ENCODE data around the gene ZFP91.
A peak's percentile ranks its signal among the peaks of the same experiment; 100 is the strongest.
"Not testable (repeated sequence)": the region's sequence is repeated elsewhere in the genome, so short reads cannot be mapped to it uniquely, and the experiment has no call there.

Gene ZFP91

GRCh38 chr11:58578635-58579191, at the start of gene ZFP91:
ZFP91 (plus strand) TSS chr11:58579063; CDS start chr11:58579282, 219 bp downstream.
- peak; percentile 85 for DNase-seq (ENCODE audit: low read depth)

- no peak for DNase-seq (ENCODE audit: low read depth)
These were observed 48.6 kb upstream of the ZFP91 start for GRCh38 chr11:58530236-58530635.

GRCh38 chr11:58531865-58532341, 47.0 kb upstream of the ZFP91 start:
- no peak for DNase-seq (ENCODE audit: low read depth)

- no peak for DNase-seq (ENCODE audit: low read depth)
These were observed 32.0 kb upstream of the ZFP91 start for GRCh38 chr11:58546841-58547240.

GRCh38 chr11:58549644-58550043, 29.2 kb upstream of the ZFP91 start:
- DNase-seq (ENCODE audit: low read depth): no peak

GRCh38 chr11:58560842-58561241, 18.0 kb upstream of the ZFP91 start:
- no peak for DNase-seq (ENCODE audit: low read depth)

- DNase-seq (ENCODE audit: low read depth): no peak
These were observed 17.3 kb upstream of the ZFP91 start for GRCh38 chr11:58561394-58562098.

GRCh38 chr11:58562375-58562800, 16.5 kb upstream of the ZFP91 start:
- DNase-seq (ENCODE audit: low read depth): no peak

- no peak for DNase-seq (ENCODE audit: low read depth)
These were observed 14.6 kb upstream of the ZFP91 start for GRCh38 chr11:58564231-58564630.

- no peak for DNase-seq (ENCODE audit: low read depth)
These were observed 10.9 kb upstream of the ZFP91 start for GRCh38 chr11:58567889-58568512.

GRCh38 chr11:58572906-58573305, 6.0 kb upstream of the ZFP91 start:
- not testable (repeated sequence) for DNase-seq (ENCODE audit: low read depth)

- DNase-seq (ENCODE audit: low read depth): peak; percentile 58
These were observed 5.3 kb upstream of the ZFP91 start for GRCh38 chr11:58573451-58574104.

GRCh38 chr11:58574881-58575280, 4.0 kb upstream of the ZFP91 start:
- peak; percentile 32 for DNase-seq (ENCODE audit: low read depth)

GRCh38 chr11:58575377-58576020, 3.4 kb upstream of the ZFP91 start, which contains the start of gene LPXN:
LPXN (minus strand) TSS chr11:58575856; CDS start chr11:58575772, 84 bp downstream.
- DNase-seq (ENCODE audit: low read depth): peak; percentile 52

GRCh38 chr11:58576887-58577471, 1.9 kb upstream of the ZFP91 start:
- no peak for DNase-seq (ENCODE audit: low read depth)

GRCh38 chr11:58577555-58578135, 1.2 kb upstream of the ZFP91 start:
- DNase-seq (ENCODE audit: low read depth): peak; percentile 56

GRCh38 chr11:58578136-58578634, 678 bp upstream of the ZFP91 start:
- DNase-seq (ENCODE audit: low read depth): peak; percentile 96

- peak; percentile 59 for DNase-seq (ENCODE audit: low read depth)
These were observed 598 bp downstream of the ZFP91 start for GRCh38 chr11:58579192-58580129.

- DNase-seq (ENCODE audit: low read depth): no peak
These were observed 1.4 kb downstream of the ZFP91 start for GRCh38 chr11:58580311-58580710.

GRCh38 chr11:58582437-58582836, 3.6 kb downstream of the ZFP91 start:
- no peak for DNase-seq (ENCODE audit: low read depth)
